ENCODE data around the gene STRBP.

GRCh38 chr9:123149067-123149466, 119.3 kb downstream of the STRBP start:
- TF ChIP-seq, protein P1, sequence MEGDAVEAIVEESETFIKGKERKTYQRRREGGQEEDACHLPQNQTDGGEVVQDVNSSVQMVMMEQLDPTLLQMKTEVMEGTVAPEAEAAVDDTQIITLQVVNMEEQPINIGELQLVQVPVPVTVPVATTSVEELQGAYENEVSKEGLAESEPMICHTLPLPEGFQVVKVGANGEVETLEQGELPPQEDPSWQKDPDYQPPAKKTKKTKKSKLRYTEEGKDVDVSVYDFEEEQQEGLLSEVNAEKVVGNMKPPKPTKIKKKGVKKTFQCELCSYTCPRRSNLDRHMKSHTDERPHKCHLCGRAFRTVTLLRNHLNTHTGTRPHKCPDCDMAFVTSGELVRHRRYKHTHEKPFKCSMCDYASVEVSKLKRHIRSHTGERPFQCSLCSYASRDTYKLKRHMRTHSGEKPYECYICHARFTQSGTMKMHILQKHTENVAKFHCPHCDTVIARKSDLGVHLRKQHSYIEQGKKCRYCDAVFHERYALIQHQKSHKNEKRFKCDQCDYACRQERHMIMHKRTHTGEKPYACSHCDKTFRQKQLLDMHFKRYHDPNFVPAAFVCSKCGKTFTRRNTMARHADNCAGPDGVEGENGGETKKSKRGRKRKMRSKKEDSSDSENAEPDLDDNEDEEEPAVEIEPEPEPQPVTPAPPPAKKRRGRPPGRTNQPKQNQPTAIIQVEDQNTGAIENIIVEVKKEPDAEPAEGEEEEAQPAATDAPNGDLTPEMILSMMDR (IDR thresholded peaks at IDR 0.05), result no peak
- TF ChIP-seq POLR2A (IDR thresholded peaks at IDR 0.05), result no peak
